Esophagus muscularis mucosa (tissue), 4 donors: ENCODE measurements around the gene NPIPB4. TPM values are rescaled to one million over a fixed set of nuclear protein-coding genes. Genes with fewer than 3 reads are reported as not detected.
"Not testable (repeated sequence)": the region's sequence is repeated elsewhere in the genome, so short reads cannot be mapped to it uniquely, and the experiment has no call there.

Experiments used
- DNase-seq: peaks from one replicate; pipeline ENCODE4 v3.0.0-alpha.2; 2017; ENCODE audit errors: extremely low spot score
- H3K27ac ChIP-seq, 4 donors: fragments of 200-600 bp; sonication (generic); replicated peaks in 1 of 4; 1 replicate in 3 of 4; 2 replicates in 1 of 4; pipeline ENCODE4 v1.5.1; 2016 to 2019; ENCODE audit warnings: mild to moderate bottlenecking in 1 of 4
- H3K27me3 ChIP-seq, 4 donors: fragments of 200-600 bp; sonication (generic); one replicate each; pipeline versions ENCODE4 v1.5.1 to v1.6.0; 2016 to 2019
- H3K36me3 ChIP-seq, 4 donors: fragments of 200-600 bp; sonication (generic); one replicate each; pipeline ENCODE4 v1.5.1; 2016 to 2019
- H3K4me1 ChIP-seq, 4 donors: fragments of 200-600 bp; sonication (generic); one replicate each; pipeline ENCODE4 v1.5.1; 2016 to 2019
- H3K4me3 ChIP-seq, 4 donors: fragments of 200-600 bp; sonication (generic); 1 replicate in 2 of 4; 2 replicates in 2 of 4; pipeline ENCODE4 v1.5.1; 2016 to 2019; ENCODE audit warnings: mild to moderate bottlenecking in 4 of 4, moderate library complexity in 1 of 4
- H3K9me3 ChIP-seq, 4 donors: fragments of 200-600 bp; sonication (generic); 1 replicate in 3 of 4; 2 replicates in 1 of 4; pipeline ENCODE4 v1.5.1; 2016 to 2019
- WGBS: methylation state at CpG from one replicate; pipeline ENCODE4 v1.1.5; 2018; 5-methylcytosine and 5-hydroxymethylcytosine counted together
- intact Hi-C: fragments of 100-400 bp; cut with DNase I; formaldehyde crosslinking; loops from one replicate; pipeline ENCODE4 v1.15.1; 2023
- total RNA-seq, 4 donors: library from RNA; depleted of rRNA; stranded (reverse); fragments of >200 nt; gene quantifications; one replicate each; pipeline versions ENCODE4 v1.1.0 to v1.2.1, GENCODE V29; 2016

Gene NPIPB4
- 10 to 100 TPM; 15.4 to 60.2 (median 21.5) TPM for total RNA-seq

GRCh38 chr16:21857656-21858055 is at the start of gene NPIPB4:
Gene NPIPB4, minus strand, starts transcription at chr16:21857756. Its CDS starts 378 bp downstream, at chr16:21857378.
- H3K27ac ChIP-seq, H3K27me3 ChIP-seq, H3K4me3 ChIP-seq, H3K9me3 ChIP-seq, intact Hi-C loops, H3K4me1 ChIP-seq, DNase-seq, H3K36me3 ChIP-seq: not testable (repeated sequence)
- no CpG with 5 or more reads among the region's 5 CpGs for WGBS

GRCh38 chr16:21898998-21899397 is 41.4 kb upstream of the NPIPB4 start:
- 85% methylated on average over 4 of the region's 5 CpGs for WGBS
- intact Hi-C loops, H3K27me3 ChIP-seq: not testable (repeated sequence)

DNA sequence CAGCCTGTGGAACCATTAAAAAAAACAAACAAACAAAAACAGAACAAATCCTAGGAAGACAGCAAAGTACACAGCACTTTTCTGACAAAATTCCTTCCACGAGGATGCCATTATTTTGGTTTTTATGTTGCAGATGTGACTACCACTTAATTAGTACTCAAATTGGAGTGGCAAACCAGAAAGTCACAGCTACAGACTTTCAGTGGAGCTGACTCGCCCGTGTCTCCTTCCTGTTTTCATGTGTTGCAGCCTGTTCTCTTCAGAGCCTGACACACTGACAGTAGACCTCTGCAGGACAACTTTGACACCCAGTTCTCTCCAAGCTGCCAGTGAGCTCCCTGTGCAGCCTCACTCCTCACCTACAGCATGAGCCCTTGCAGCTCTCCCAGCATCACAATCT is 24.4 kb upstream of the NPIPB4 start:
- intact Hi-C loops, H3K4me3 ChIP-seq, H3K36me3 ChIP-seq, H3K9me3 ChIP-seq, H3K27me3 ChIP-seq, DNase-seq, H3K27ac ChIP-seq, H3K4me1 ChIP-seq: not testable (repeated sequence)
- 43% methylated on average over 3 of the region's 3 CpGs for WGBS

More at GRCh38 chr16:21898998-21899397, 41.4 kb upstream of the NPIPB4 start:
- not testable (repeated sequence) for H3K4me3 ChIP-seq, H3K9me3 ChIP-seq, H3K4me1 ChIP-seq, H3K36me3 ChIP-seq, DNase-seq, H3K27ac ChIP-seq

- DNase-seq, H3K36me3 ChIP-seq, H3K9me3 ChIP-seq, H3K27ac ChIP-seq, H3K4me1 ChIP-seq, H3K27me3 ChIP-seq, intact Hi-C loops, H3K4me3 ChIP-seq: not testable (repeated sequence)
- no CpG with 5 or more reads among the region's 13 CpGs for WGBS
Observed at GRCh38 chr16:21837186-21837585, 20.4 kb downstream of the NPIPB4 start.

DNA sequence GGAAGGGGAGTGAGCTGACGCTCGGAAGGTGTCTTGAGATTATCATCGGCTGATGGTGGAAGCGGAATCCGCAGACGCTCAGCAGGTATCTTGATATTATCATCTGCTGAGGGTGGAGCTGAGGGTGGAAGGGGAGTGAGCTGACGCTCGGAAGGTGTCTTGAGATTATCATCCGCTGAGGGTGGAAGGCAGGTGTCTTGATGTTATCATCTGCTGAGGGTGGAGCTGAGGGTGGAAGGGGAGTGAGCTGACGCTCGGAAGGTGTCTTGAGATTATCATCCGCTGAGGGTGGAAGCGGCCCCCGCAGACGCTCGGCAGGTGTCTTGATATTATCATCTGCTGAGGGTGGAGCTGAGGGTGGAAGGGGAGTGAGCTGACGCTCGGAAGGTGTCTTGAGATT is 21.2 kb downstream of the NPIPB4 start:
- no CpG with 5 or more reads among the region's 18 CpGs for WGBS
- H3K27me3 ChIP-seq, H3K27ac ChIP-seq, H3K9me3 ChIP-seq, intact Hi-C loops, H3K36me3 ChIP-seq, DNase-seq, H3K4me1 ChIP-seq, H3K4me3 ChIP-seq: not testable (repeated sequence)

- H3K9me3 ChIP-seq, H3K27me3 ChIP-seq, DNase-seq, H3K4me3 ChIP-seq, H3K36me3 ChIP-seq, intact Hi-C loops, H3K27ac ChIP-seq, H3K4me1 ChIP-seq: not testable (repeated sequence)
- WGBS, result no CpG with 5 or more reads among the region's 24 CpGs
Observed at GRCh38 chr16:21835747-21836146, 21.8 kb downstream of the NPIPB4 start.

- H3K4me3 ChIP-seq, H3K4me1 ChIP-seq, H3K36me3 ChIP-seq, DNase-seq, H3K27me3 ChIP-seq, H3K9me3 ChIP-seq, intact Hi-C loops, H3K27ac ChIP-seq: not testable (repeated sequence)
- WGBS, result 68% methylated on average over 2 of the region's 5 CpGs
Observed at GRCh38 chr16:21834211-21834610, 23.3 kb downstream of the NPIPB4 start.

- intact Hi-C loops, H3K27ac ChIP-seq, DNase-seq, H3K27me3 ChIP-seq, H3K9me3 ChIP-seq, H3K36me3 ChIP-seq, H3K4me3 ChIP-seq, H3K4me1 ChIP-seq: not testable (repeated sequence)
- 82% methylated on average over 8 of the region's 8 CpGs for WGBS
Observed at GRCh38 chr16:21829929-21830328, 27.6 kb downstream of the NPIPB4 start.

DNA sequence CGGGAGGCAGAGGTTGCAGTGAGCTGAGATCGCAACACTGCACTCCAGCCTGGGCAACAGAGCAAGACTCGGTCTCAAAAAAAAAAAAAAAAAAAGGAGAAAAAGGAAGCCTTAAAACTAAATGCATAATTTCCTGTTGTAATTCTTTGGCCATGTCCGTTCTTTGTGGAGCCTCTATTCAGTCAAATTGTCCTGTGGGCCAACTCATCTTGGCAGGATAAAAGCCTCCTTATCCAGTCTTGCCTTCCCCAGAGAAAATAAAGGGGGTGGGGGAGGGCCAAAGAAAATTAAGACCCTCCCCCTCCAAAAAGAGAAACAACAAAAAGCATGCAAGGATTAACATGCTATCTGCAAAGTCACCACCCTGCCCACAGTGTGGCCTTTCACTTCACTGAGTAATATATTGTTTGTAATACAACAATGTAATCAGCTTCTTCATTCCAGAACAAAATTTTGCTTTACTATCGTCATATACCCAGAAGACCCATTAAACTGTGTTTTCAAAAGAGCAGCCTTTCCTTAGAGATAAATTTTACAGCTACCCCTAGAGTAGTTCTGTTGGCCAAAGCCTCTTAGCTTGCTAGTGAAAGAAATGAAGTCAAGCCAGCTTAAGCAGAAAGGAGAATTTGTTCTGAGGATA is 31.4 kb downstream of the NPIPB4 start:
- intact Hi-C loops, H3K27me3 ChIP-seq, H3K4me1 ChIP-seq, H3K9me3 ChIP-seq, DNase-seq, H3K27ac ChIP-seq, H3K36me3 ChIP-seq, H3K4me3 ChIP-seq: not testable (repeated sequence)
- WGBS, result 54% methylated on average over 5 of the region's 5 CpGs

GRCh38 chr16:21825526-21825925 is 32.0 kb downstream of the NPIPB4 start:
- DNase-seq, intact Hi-C loops, H3K4me3 ChIP-seq, H3K27me3 ChIP-seq, H3K4me1 ChIP-seq, H3K36me3 ChIP-seq, H3K9me3 ChIP-seq, H3K27ac ChIP-seq: not testable (repeated sequence)
- whole genome bisulfite sequencing, result 68% methylated on average over 4 of the region's 4 CpGs

DNA sequence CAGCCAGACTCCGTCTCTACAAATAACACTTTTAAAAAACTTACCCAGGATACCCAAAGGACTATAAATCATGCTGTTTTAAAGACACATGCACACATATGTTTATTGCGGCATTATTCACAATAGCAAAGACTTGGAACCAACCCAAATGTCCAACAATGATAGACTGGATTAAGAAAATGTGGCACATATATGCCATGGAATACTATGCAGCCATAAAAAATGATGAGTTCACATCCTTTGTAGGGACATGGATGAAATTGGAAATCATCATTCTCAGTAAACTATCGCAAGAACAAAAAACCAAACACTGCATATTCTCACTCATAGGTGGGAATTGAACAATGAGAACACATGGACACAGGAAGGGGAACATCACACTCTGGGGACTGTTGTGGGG is 34.3 kb downstream of the NPIPB4 start:
- H3K27me3 ChIP-seq, H3K4me3 ChIP-seq, intact Hi-C loops, DNase-seq, H3K9me3 ChIP-seq, H3K27ac ChIP-seq, H3K36me3 ChIP-seq: not testable (repeated sequence)
- 90% methylated on average over 2 of the region's 3 CpGs for WGBS
- H3K4me1 ChIP-seq, result peaks cover 3 to 11% (median 6%) of the 10 kb centered on the region in 4 donors

GRCh38 chr16:21820908-21821465 is 36.6 kb downstream of the NPIPB4 start:
- intact Hi-C loops, H3K27me3 ChIP-seq, H3K9me3 ChIP-seq, DNase-seq: not testable (repeated sequence)
- Histone ChIP-seq H3K4me3 (peak overlapping the region; percentile 58 to 74 (median 61)), H3K27ac (peak overlapping the region; percentile 68 to 84 (median 74)), H3K36me3 (peaks cover 4 to 13% (median 6%) of the 10 kb centered on the region in 4 donors), H3K4me1 (peaks cover 3 to 11% (median 6%) of the 10 kb centered on the region in 4 donors)
- WGBS, result 83% methylated on average over 15 of the region's 15 CpGs
